Esophagus muscularis mucosa (tissue), 3 donors: ENCODE results near the gene FCGR2B.
"Not testable (repeated sequence)": the region's sequence is repeated elsewhere in the genome, so short reads cannot be mapped to it uniquely, and the experiment has no call there.

Source experiments
- POLR2AphosphoS5 ChIP-seq, 2 donors: sonication (generic); formaldehyde crosslinking; IDR thresholded peaks; one replicate each; pipeline ENCODE4 v1.6.1; 2017; ENCODE audit warnings: antibody characterized with exemption in 2 of 2
- TF ChIP-seq, protein P1 (sequence below), 3 experiments: fragments of 200-600 bp in 2 of 3; fragments of 450-650 bp in 1 of 3; sonication (generic) in 2 of 3; IDR thresholded peaks; one replicate each; pipeline ENCODE4 v1.5.1; 2017 to 2019; ENCODE audit warnings: antibody characterized with exemption in 3 of 3, mild to moderate bottlenecking in 2 of 3, moderate library complexity in 1 of 3

DNA sequence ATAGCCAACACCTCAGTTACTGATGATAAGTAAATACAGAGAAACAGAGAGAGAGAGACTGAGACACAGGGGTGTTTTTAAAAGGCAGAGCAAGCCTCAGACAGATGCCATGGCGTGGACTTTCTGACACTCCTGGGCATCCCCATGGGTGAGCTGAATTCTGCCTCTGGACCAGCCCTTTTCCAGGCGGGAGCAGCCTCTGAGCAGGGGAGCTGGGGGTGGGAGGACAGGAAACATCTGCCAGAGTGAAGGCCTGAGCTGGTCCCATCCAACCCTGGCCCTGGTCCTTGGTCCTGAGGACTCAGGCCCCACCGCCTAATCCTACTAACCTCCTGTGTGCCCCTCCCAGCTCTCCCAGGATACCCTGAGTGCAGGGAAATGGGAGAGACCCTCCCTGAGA is 12.0 kb downstream of the FCGR2B start:
- TF ChIP-seq, protein P1, sequence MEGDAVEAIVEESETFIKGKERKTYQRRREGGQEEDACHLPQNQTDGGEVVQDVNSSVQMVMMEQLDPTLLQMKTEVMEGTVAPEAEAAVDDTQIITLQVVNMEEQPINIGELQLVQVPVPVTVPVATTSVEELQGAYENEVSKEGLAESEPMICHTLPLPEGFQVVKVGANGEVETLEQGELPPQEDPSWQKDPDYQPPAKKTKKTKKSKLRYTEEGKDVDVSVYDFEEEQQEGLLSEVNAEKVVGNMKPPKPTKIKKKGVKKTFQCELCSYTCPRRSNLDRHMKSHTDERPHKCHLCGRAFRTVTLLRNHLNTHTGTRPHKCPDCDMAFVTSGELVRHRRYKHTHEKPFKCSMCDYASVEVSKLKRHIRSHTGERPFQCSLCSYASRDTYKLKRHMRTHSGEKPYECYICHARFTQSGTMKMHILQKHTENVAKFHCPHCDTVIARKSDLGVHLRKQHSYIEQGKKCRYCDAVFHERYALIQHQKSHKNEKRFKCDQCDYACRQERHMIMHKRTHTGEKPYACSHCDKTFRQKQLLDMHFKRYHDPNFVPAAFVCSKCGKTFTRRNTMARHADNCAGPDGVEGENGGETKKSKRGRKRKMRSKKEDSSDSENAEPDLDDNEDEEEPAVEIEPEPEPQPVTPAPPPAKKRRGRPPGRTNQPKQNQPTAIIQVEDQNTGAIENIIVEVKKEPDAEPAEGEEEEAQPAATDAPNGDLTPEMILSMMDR (IDR thresholded peaks at IDR 0.05) = not testable (repeated sequence)
- TF ChIP-seq POLR2AphosphoS5 (IDR thresholded peaks at IDR 0.05) = not testable (repeated sequence)
